Hematopoietic multipotent progenitor cell treated with erythropoietin and hydrocortisone succinate and interleukin-3 and kit ligand, for 4 days (in vitro differentiated cells): ENCODE data around the gene PASK.

ENCODE experiments used
- DNase-seq: peaks from one replicate; pipeline ENCODE4 v3.0.0-alpha.2; 2015

The PASK gene

GRCh38 chr2:241074901-241075540 is 74.3 kb downstream of the PASK start:
- no peak for DNase-seq

GRCh38 chr2:241074065-241074818 is 75.0 kb downstream of the PASK start:
- DNase-seq, result no peak

DNA sequence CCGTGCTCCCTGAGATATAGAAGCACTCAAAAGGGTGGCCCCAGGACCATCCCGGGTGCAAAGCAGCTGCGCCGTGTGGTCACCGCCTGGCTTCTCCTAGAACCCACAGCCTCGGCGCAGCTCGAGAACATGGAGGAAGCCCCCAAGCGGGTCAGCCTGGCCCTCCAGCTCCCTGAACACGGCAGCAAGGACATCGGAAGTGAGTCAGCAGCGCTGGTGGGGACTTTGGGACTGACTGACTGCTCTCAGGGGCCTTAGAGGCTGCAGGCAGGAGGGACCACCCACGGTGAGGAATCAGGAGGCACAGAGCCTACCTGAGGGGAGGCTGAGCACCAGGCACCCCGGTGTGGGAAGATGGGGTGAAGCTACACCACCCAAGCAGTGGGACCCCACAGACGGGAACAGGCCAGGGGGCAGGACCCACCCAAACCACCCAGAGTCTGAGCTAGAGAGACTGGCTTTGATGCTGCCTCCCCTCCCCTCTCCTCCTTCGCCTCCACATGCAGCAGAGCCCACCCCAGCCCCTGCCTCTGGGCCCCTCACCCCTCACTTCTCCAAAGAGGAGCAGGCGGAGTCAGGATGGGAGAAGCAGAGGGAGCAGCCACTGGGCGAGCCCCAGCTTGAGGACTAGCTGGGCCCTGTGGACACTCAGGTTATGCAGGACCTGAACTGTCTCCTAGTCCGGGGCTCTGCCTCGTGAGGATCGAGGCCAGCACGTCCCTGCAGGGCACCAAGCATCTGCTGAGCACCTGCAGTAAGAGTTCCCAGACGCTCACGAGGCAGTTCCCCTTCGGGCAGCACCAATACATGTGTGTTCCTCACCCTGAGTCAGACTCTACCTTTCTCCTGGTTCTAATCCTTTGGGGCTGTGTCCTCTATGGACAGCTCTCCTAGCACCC is 75.9 kb downstream of the PASK start:
- DNase-seq, result no peak

- DNase-seq, result no peak
Observed at GRCh38 chr2:241072553-241073165, 76.6 kb downstream of the PASK start.

DNA sequence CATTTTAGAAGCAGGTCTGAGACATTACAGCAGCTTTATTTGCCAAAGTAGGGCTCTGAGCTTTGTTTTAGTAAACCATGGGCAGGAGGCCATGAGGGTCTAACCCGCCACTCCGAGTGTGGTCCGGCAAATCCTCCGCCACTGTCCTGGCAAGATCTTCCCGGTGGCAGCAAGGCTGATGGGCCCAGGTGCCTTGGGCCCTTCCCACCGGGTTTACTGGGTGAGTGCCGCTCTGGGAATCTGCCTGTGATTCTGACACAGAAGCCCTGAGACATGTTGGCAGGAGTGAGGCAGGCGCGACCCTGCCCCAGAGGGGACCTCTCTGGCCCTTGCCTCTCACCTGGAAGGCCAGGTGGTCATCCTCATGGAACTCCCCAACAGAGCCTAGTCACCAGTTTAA is 77.1 kb downstream of the PASK start:
- DNase-seq, result no peak

- DNase-seq, result no peak
Observed at GRCh38 chr2:241071677-241072111, 77.6 kb downstream of the PASK start.

DNA sequence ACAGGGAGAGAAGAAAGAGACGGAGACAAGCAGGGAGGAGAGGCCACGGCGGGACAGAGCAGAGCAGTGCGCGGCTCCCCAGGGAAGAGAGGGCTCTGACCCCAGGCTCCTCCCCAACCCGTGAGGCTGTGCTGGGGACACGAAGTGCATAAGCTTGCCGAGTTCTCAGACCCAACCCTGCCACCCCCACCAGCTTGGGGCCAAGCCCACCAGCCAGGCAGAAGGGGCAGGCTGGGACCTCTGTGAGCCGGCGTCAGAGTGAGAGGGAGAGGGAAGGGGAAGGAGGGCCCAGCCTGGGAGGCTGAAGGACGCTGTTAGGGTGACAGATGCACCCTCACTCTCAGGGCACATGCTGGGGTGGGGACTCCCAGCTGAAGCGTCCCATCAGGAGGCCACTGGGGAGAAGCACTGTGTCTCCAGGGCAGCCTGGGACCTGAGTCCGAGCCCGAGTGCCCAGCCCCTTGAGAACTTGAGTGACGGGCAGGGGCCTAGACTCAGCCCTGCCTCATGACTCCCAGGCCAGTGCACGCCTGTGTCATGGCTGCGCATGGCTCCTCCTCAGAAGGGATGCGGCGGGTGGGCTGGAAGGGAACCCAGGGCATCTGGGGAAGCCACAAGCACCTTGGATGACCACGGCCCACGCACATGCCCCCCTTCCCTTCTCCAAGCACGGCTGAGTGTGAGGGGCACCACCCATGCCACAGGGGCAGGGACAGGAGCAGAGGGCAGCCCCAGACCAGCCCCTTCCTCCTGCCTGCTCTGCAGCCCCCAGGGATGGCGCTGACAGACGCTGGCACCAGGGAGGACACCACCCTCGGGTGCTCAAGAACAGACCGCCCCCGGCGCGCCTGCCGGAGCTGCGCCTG is 78.2 kb downstream of the PASK start:
- DNase-seq, result no peak

DNA sequence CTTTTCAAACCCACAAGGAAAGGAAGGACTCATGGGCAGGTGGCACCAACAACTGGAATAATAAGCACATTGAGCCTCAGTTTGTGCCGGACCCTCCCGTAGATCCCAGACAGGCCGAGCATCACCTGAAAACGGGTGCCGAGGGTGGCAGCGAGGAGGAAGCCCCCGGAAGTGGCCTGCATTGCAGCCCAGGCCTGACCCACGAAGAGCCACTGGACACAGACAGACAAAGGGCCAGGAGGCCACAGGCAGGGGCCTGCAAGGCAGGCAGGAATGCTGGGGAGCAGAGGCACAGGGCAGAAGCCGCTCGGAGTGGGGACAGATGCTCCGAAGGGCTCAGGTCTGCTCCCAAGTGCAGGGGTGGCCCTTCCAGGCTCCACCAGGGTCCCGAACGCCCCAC is 78.9 kb downstream of the PASK start:
- DNase-seq, result no peak

DNA sequence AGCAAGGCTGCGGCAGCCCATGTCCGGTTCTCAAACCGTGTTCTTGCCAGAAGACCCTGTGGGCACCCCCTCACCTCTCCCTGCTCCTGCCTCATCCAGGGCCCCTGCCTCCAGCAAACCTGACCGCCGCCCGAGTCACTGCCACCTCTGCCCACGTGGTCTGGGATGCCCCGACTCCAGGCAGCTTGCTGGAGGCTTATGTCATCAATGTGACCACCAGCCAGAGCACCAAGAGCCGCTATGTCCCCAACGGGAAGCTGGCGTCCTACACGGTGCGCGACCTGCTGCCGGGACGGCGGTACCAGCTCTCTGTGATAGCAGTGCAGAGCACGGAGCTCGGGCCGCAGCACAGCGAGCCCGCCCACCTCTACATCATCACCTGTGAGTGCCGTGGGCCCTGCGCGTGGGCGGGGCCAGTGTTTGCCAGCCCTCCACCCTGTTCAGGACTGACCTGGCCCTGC is 79.4 kb downstream of the PASK start:
- DNase-seq, result no peak

DNA sequence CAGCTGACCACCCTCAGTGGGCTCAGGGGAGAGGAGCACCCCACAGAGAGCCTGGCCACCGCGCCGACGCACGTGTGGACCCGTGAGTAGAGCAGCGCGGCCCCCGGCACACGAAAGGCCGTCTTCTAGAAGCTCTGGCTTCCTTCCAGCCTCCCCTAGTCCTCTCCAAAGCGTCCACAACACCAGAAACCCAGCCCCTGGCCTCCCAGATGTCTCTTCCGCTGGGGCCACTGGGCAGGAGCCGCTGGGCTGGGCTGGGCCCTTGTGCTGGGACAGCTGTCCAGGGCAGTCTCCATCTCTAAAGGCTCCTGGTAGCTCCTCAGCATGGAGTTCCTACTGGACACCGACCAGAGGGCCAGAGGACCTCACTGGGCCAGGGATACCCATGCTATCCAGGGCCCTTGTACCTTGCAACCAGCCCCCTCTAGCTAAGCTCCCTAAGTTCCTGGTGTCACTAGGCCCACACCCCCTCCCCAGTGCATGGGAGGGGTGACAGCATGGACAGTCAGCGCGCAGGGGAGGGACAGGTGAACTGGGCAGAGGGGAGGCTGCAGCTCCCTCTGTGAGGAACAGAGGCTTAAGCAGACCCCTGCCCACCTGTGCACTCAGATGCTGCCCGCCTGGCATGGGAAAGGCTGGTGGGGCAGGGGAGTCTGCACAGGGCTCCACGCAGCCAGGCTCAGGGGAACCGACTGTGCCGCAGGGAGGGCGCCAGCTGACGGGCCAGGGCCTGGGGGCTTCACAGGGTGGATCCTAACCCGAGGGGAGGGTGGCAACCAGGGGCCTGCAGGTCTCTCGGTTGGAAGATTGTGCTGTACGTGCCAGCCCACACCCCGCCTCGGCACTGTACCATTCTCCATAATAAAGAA is 80.1 kb downstream of the PASK start:
- DNase-seq, result no peak

GRCh38 chr2:241068136-241068941 is 80.9 kb downstream of the PASK start:
- DNase-seq, result no peak

DNA sequence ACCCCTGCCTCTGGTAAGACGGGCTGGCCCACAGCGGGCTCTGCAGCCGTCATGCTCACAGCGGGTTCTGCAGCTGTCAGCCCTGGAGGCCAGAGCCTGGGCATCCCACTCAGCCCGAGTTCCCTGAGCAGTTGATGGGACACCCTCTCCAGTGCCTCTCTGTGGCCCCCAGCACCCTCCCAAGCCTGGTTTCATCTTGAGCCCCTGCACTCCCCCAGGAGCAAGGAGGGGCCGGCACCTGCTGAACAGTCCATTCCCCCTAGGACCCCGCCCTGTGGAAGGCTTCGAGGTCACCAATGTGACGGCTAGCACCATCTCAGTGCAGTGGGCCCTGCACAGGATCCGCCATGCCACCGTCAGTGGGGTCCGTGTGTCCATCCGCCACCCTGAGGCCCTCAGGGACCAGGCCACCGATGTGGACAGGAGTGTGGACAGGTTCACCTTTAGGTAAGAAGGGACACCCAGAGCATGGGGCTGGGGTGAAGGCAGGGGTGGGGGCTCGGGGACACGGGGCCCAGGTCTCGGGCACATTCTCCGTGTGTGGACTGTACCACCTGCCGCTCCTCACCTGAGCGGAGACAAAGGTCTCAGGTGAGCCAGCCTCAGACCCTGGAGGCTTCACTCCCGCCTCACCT is 81.7 kb downstream of the PASK start:
- DNase-seq, result no peak

DNA sequence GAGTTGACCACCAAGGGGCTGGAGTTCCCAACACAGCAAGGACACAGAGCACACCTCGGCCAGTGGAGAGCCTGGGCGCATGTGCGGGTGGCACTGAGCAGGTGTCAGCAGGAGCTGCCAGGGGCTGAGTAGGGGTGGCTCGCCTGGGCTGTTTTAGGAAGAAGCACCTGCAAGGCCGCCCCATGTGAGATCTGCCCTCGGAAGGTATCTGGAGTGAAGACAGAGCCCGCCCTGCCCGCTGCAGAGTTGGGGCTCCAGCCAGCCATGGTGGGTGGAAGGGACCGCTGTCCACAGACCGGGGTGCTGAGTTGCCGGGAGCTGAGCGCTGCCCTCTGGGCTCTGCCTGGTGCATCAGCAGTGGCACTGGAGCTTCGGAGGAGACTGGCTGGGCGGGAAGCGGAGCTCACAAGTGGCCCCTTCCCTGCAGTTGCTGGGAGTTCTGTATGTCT is 82.4 kb downstream of the PASK start:
- peak; percentile 45 for DNase-seq

GRCh38 chr2:241066171-241066892 is 82.9 kb downstream of the PASK start:
- DNase-seq, result no peak

DNA sequence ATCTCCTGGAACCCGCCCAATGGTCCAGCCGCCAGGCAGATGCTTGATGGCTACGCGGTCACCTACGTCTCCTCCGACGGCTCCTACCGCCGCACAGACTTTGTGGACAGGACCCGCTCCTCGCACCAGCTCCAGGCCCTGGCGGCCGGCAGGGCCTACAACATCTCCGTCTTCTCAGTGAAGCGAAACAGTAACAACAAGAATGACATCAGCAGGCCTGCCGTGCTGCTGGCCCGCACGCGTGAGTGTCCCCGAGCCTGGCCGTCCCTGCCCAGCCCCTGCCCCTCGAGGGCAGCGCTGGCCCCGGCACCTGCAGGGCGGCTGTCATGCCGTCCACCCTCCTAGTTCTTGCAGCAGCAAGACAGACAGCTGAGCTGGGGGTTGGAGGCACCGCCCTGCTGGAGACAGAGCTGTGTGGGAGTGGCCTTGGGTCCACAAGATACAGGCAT is 83.9 kb downstream of the PASK start:
- DNase-seq, result peak; percentile 22

- no peak for DNase-seq
Observed at GRCh38 chr2:241064802-241065354, 84.4 kb downstream of the PASK start.

DNA sequence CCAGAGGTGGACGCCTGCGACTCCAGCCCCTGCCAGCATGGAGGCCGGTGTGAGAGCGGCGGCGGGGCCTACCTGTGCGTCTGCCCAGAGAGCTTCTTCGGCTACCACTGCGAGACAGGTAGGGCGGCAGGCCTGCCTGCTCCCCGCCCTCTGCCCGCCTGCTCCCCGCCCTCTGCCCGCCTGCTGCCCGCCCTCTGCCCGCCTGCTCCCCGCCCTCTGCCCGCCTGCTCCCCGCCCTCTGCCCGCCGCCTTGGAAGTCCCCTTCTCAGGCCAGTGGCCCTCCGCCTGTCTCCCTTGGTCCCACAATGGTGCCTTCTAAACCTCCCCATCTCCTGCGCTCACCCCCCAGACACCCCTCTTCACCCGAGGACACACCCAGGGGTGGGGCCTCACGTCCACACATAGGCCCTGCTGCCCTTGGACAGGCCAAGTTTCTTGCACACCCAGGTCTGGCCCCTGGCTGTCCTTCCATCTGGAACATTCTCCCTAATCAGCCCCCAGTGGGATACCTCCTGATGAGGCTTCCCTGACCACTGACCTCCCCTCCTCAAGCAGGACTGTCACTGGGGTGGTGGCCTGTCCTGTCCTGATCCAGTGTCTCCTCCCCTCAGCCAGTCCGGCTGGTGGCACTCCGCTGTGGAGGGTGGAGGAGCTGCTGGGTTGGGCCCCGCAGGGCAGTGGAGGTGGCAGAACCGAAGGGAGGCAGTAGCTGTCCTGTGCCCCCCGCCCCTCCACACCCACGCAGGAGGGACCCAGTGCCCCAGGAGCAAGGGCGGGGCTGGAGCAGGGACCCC is 85.1 kb downstream of the PASK start:
- DNase-seq, result peak; percentile 33
